Measurements from ENCODE around the gene ATG5.

- TF ChIP-seq IKZF3 (tag by site-specific recombination; IDR thresholded peaks at IDR 0.05) (no peak), CTCF (tag by site-specific recombination; IDR thresholded peaks at IDR 0.05) (no peak), ZBTB6 (tag by site-specific recombination; IDR thresholded peaks at IDR 0.05) (no peak)
These were observed 729 bp downstream of the ATG5 start for GRCh38 chr6:106324726-106325335.

All from HEK293 (cell line).